HEK293T (cell line): Measurements from ENCODE around the gene HMG20B.

Experiments
- ARNT ChIP-seq: fragments of 450-650 bp; IDR thresholded peaks from 2 replicates; pipeline ENCODE4 v1.6.1; 2017; ENCODE audit warnings: mild to moderate bottlenecking
- BHLHE40 ChIP-seq: fragments of 450-650 bp; IDR thresholded peaks from 2 replicates; pipeline ENCODE4 v1.6.1; 2016; ENCODE audit warnings: mild to moderate bottlenecking, moderate library complexity, borderline replicate concordance
- ELF4 ChIP-seq: fragments of 450-650 bp; IDR thresholded peaks from 2 replicates; pipeline ENCODE4 v1.6.1; 2017; ENCODE audit warnings: antibody characterized with exemption
- FOXA1 ChIP-seq: fragments of 450-650 bp; IDR thresholded peaks from 2 replicates; pipeline ENCODE4 v1.6.1; 2016; ENCODE audit warnings: mild to moderate bottlenecking
- FOXK2 ChIP-seq: fragments of 450-650 bp; IDR thresholded peaks from 2 replicates; pipeline ENCODE4 v1.6.1; 2016; ENCODE audit warnings: mild to moderate bottlenecking
- SP1 ChIP-seq: fragments of 450-650 bp; IDR thresholded peaks from 2 replicates; pipeline ENCODE4 v1.6.1; 2017
- SUZ12 ChIP-seq: fragments of 450-650 bp; IDR thresholded peaks from 2 replicates; pipeline ENCODE4 v1.6.1; 2016; ENCODE audit warnings: mild to moderate bottlenecking
- TARDBP ChIP-seq: fragments of 450-650 bp; IDR thresholded peaks from 2 replicates; pipeline ENCODE4 v1.6.1; 2016

- TF ChIP-seq ELF4, result no peak
- TF ChIP-seq FOXK2, result no peak
- TF ChIP-seq SUZ12, result no peak
- TF ChIP-seq TARDBP, result no peak
- no peak for TF ChIP-seq BHLHE40
- TF ChIP-seq ARNT, result no peak
- TF ChIP-seq SP1, result no peak
- TF ChIP-seq FOXA1, result no peak
Observed at GRCh38 chr19:3622224-3622623, 49.5 kb downstream of the HMG20B start.
